Caco-2 (cell line): ENCODE results near the gene DSC1. TPM values are rescaled to one million over a fixed set of nuclear protein-coding genes. Genes with fewer than 3 reads are reported as not detected.

ENCODE experiments used
- BruUV-seq: library from RNA; stranded (reverse); fragments of 400-500 nt; replicated peaks from 2 replicates; lab custom pipeline; 2021; lab: Mats Ljungman, UMichigan
- CTCF ChIA-PET: fragments of 300-600 bp; sonication (Branson Sonifier 250); formaldehyde crosslinking; loops from one replicate; lab custom pipeline; 2022; ENCODE audit warnings: antibody characterized with exemption; lab: Charles Lee
- POLR2A ChIA-PET: fragments of 300-600 bp; sonication (Branson Sonifier 250); formaldehyde crosslinking; loops from one replicate; lab custom pipeline; 2022; ENCODE audit warnings: antibody characterized with exemption; lab: Charles Lee
- DNase-seq, 2 experiments: peaks; one replicate each; pipeline versions ENCODE4 v3.0.0 to v3.0.0-alpha.2; 2020 to 2022
- H3K27me3 ChIP-seq: replicated peaks from 2 replicates; pipeline ENCODE4 v1.6.0; 2011; ENCODE audit warnings: low read length; ENCODE audit not compliant: control insufficient read depth, insufficient read depth
- H3K36me3 ChIP-seq: 2 replicates; pipeline ENCODE4 v1.5.1; 2011; ENCODE audit warnings: low read length; ENCODE audit not compliant: control insufficient read depth, insufficient read depth
- H3K4me1 ChIP-seq: fragments of 250-450 bp; sonication (Bioruptor Pico); 2 replicates; pipeline ENCODE4 v1.5.1; 2020; ENCODE audit warnings: mild to moderate bottlenecking
- H3K4me3 ChIP-seq: 2 replicates; pipeline ENCODE4 v1.5.1; 2011; ENCODE audit warnings: low read depth, mild to moderate bottlenecking, control low read depth, low read length
- H3K9me3 ChIP-seq: fragments of 250-450 bp; sonication (Bioruptor Pico); 2 replicates; pipeline ENCODE4 v1.5.1; 2020; ENCODE audit warnings: mild to moderate bottlenecking, moderate library complexity
- H3K27ac Mint-ChIP-seq: one replicate; pipeline ENCODE4 v1.8.0; 2022; ENCODE audit warnings: mixed read lengths; ENCODE audit not compliant: unreplicated experiment
- H3K27me3 Mint-ChIP-seq: one replicate; pipeline ENCODE4 v1.8.0; 2022; ENCODE audit warnings: mixed read lengths; ENCODE audit not compliant: insufficient read depth, unreplicated experiment
- H3K36me3 Mint-ChIP-seq: one replicate; pipeline ENCODE4 v1.8.0; 2022; ENCODE audit warnings: mild to moderate bottlenecking, mixed read lengths; ENCODE audit not compliant: insufficient read depth, unreplicated experiment
- H3K4me1 Mint-ChIP-seq: one replicate; pipeline ENCODE4 v1.8.0; 2022; ENCODE audit warnings: low read depth, mixed read lengths; ENCODE audit not compliant: unreplicated experiment
- H3K4me3 Mint-ChIP-seq: one replicate; pipeline ENCODE4 v1.8.0; 2022; ENCODE audit warnings: mild to moderate bottlenecking, moderate library complexity, mixed read lengths; ENCODE audit not compliant: unreplicated experiment
- H3K9me3 Mint-ChIP-seq: one replicate; pipeline ENCODE4 v1.8.0; 2022; ENCODE audit warnings: mixed read lengths; ENCODE audit not compliant: unreplicated experiment
- CTCF ChIP-seq, 2 experiments: fragments of 200-600 bp in 1 of 2; IDR thresholded peaks; 1 replicate in 1 of 2; 2 replicates in 1 of 2; pipeline versions ENCODE4 v1.5.1 to v1.8.0; 2011 to 2022; ENCODE audit warnings: antibody characterized with exemption in 1 of 2, control low read depth in 1 of 2, inconsistent platforms in 1 of 2, low read depth in 1 of 2, low read length in 1 of 2, mild to moderate bottlenecking in 1 of 2, moderate library complexity in 1 of 2; ENCODE audit not compliant: insufficient read depth in 1 of 2, severe bottlenecking in 1 of 2, unreplicated experiment in 1 of 2
- intact Hi-C: fragments of 100-400 bp; cut with micrococcal nuclease; formaldehyde crosslinking; loops from one replicate; pipeline ENCODE4 v1.10.0; 2022; ENCODE audit not compliant: unreplicated experiment
- total RNA-seq: library from RNA; stranded (reverse); gene quantifications from 2 replicates; pipeline ENCODE4 v1.2.3, GENCODE V29; 2022

DSC1 gene
- total RNA-seq, 1 experiment from 2014 or later, result 0.11 TPM

GRCh38 chr18:31155498-31155897 is 7.2 kb downstream of the DSC1 start:
- ChIA-PET CTCF (no interaction called here), POLR2A (no interaction called here)
- intact Hi-C loops, result no loop called here
- H3K27me3 ChIP-seq, result no peaks in the 10 kb centered on the region
- no peak overlapping the region for H3K4me3 Mint-ChIP-seq
- H3K4me3 ChIP-seq, result no peak overlapping the region
- H3K9me3 ChIP-seq, result no peaks in the 10 kb centered on the region
- H3K27me3 Mint-ChIP-seq, result no peaks in the 10 kb centered on the region
- DNase-seq, result no peak
- H3K9me3 Mint-ChIP-seq, result no peaks in the 10 kb centered on the region
- BruUV-seq, result no TSS peak
- TF ChIP-seq CTCF (IDR thresholded peaks at IDR 0.05; ENCODE audit: insufficient read depth in 1 of 2, low read depth in 1 of 2, low read length in 1 of 2, severe bottlenecking in 1 of 2, unreplicated experiment in 1 of 2), result no peak
- H3K4me1 ChIP-seq, result peaks cover 5% of the 10 kb centered on the region; the same call in 1 of the 2 replicates
- H3K4me1 Mint-ChIP-seq, result no peaks in the 10 kb centered on the region
- H3K36me3 ChIP-seq, result no peaks in the 10 kb centered on the region
- no peak overlapping the region for H3K27ac Mint-ChIP-seq
- H3K36me3 Mint-ChIP-seq, result no peaks in the 10 kb centered on the region

- H3K27me3 Mint-ChIP-seq, result no peaks in the 10 kb centered on the region
- H3K9me3 Mint-ChIP-seq, result no peaks in the 10 kb centered on the region
- no peak for DNase-seq
- intact Hi-C loops, result no loop called here
- CTCF ChIA-PET, result no interaction called here
- BruUV-seq, result no TSS peak
- POLR2A ChIA-PET, result no interaction called here
- no peaks in the 10 kb centered on the region for H3K27me3 ChIP-seq
- H3K4me3 Mint-ChIP-seq, result no peak overlapping the region
- no peak overlapping the region for H3K4me3 ChIP-seq
- no peaks in the 10 kb centered on the region for H3K9me3 ChIP-seq
- H3K27ac Mint-ChIP-seq, result no peak overlapping the region
- H3K4me1 ChIP-seq, result peaks cover 5% of the 10 kb centered on the region; the same call in 1 of the 2 replicates
- H3K36me3 ChIP-seq, result no peaks in the 10 kb centered on the region
- no peak for TF ChIP-seq CTCF (IDR thresholded peaks at IDR 0.05; ENCODE audit: insufficient read depth in 1 of 2, low read depth in 1 of 2, low read length in 1 of 2, severe bottlenecking in 1 of 2, unreplicated experiment in 1 of 2)
- no peaks in the 10 kb centered on the region for H3K4me1 Mint-ChIP-seq
- no peaks in the 10 kb centered on the region for H3K36me3 Mint-ChIP-seq
These were observed 8.5 kb downstream of the DSC1 start for GRCh38 chr18:31154181-31154580.

- no peaks in the 10 kb centered on the region for H3K36me3 ChIP-seq
- Mint-ChIP-seq H3K4me3 (no peak overlapping the region), H3K27ac (no peak overlapping the region), H3K27me3 (no peaks in the 10 kb centered on the region), H3K4me1 (no peaks in the 10 kb centered on the region), H3K9me3 (no peaks in the 10 kb centered on the region), H3K36me3 (no peaks in the 10 kb centered on the region)
- no TSS peak for BruUV-seq
- POLR2A ChIA-PET, result no interaction called here
- H3K9me3 ChIP-seq, result no peaks in the 10 kb centered on the region
- TF ChIP-seq CTCF (IDR thresholded peaks at IDR 0.05; ENCODE audit: insufficient read depth in 1 of 2, low read depth in 1 of 2, low read length in 1 of 2, severe bottlenecking in 1 of 2, unreplicated experiment in 1 of 2), result no peak
- intact Hi-C loops, result no loop called here
- H3K27me3 ChIP-seq, result no peaks in the 10 kb centered on the region
- no peak overlapping the region for H3K4me3 ChIP-seq
- no peaks in the 10 kb centered on the region for H3K4me1 ChIP-seq
- CTCF ChIA-PET, result no interaction called here
- DNase-seq, result no peak
These were observed 13.3 kb downstream of the DSC1 start for GRCh38 chr18:31149351-31149750.
